ENCODE results near the gene XPNPEP2.

XPNPEP2 gene

GRCh38 chrX:129750971-129751370 is 12.2 kb downstream of the XPNPEP2 start:
- no peak for DNase-seq (ENCODE audit: low read depth)

GRCh38 chrX:129754056-129755024 is 15.6 kb downstream of the XPNPEP2 start:
- DNase-seq (ENCODE audit: low read depth): no peak

- DNase-seq (ENCODE audit: low read depth): no peak
Observed at GRCh38 chrX:129755779-129756650, 17.2 kb downstream of the XPNPEP2 start.

- DNase-seq (ENCODE audit: low read depth): peak; percentile 24
Observed at GRCh38 chrX:129759576-129760061, 20.8 kb downstream of the XPNPEP2 start.

- no peak for DNase-seq (ENCODE audit: low read depth)
Observed at GRCh38 chrX:129760155-129760554, 21.4 kb downstream of the XPNPEP2 start.

- DNase-seq (ENCODE audit: low read depth): no peak
Observed at GRCh38 chrX:129760981-129761380, 22.2 kb downstream of the XPNPEP2 start.

- no peak for DNase-seq (ENCODE audit: low read depth)
Observed at GRCh38 chrX:129761596-129761995, 22.8 kb downstream of the XPNPEP2 start.

- DNase-seq (ENCODE audit: low read depth): no peak
Observed at GRCh38 chrX:129762448-129762847, 23.7 kb downstream of the XPNPEP2 start.

GRCh38 chrX:129763666-129764065 is 24.9 kb downstream of the XPNPEP2 start:
- DNase-seq (ENCODE audit: low read depth): no peak

- DNase-seq (ENCODE audit: low read depth): no peak
Observed at GRCh38 chrX:129768186-129768585, 29.4 kb downstream of the XPNPEP2 start.

- no peak for DNase-seq (ENCODE audit: low read depth)
Observed at GRCh38 chrX:129768586-129769466, 30.0 kb downstream of the XPNPEP2 start.

GRCh38 chrX:129769467-129770154 is 30.8 kb downstream of the XPNPEP2 start:
- DNase-seq (ENCODE audit: low read depth): no peak

GRCh38 chrX:129771266-129771995 is 32.7 kb downstream of the XPNPEP2 start:
- DNase-seq (ENCODE audit: low read depth): no peak

GRCh38 chrX:129772796-129773431 is 34.1 kb downstream of the XPNPEP2 start:
- DNase-seq (ENCODE audit: low read depth): no peak

- no peak for DNase-seq (ENCODE audit: low read depth)
Observed at GRCh38 chrX:129773649-129774458, 35.1 kb downstream of the XPNPEP2 start.

GRCh38 chrX:129777218-129778030 is 38.6 kb downstream of the XPNPEP2 start:
- no peak for DNase-seq (ENCODE audit: low read depth)

- DNase-seq (ENCODE audit: low read depth): no peak
Observed at GRCh38 chrX:129779086-129779672, 40.4 kb downstream of the XPNPEP2 start.

- DNase-seq (ENCODE audit: low read depth): no peak
Observed at GRCh38 chrX:129779747-129780146, 41.0 kb downstream of the XPNPEP2 start, which contains the start of gene SASH3. Gene SASH3, plus strand, starts transcription at chrX:129779949. Its CDS starts 149 bp downstream, at chrX:129780098.

Data from HS-5 (cell line).